Smooth muscle cell (in vitro differentiated cells): ENCODE measurements around the gene HBS1L. TPM values are rescaled to one million over a fixed set of nuclear protein-coding genes. Genes with fewer than 3 reads are reported as not detected.

ENCODE experiments used
- DNase-seq: peaks from one replicate; lab custom pipeline; 2025; ENCODE audit not compliant: unreplicated experiment; lab: John Stamatoyannopoulos, UW
- H2AFZ ChIP-seq: fragments of 200-600 bp; sonication (generic); 2 replicates; pipeline ENCODE4 v1.6.0; 2016; ENCODE audit warnings: antibody characterized with exemption, low read depth, mild to moderate bottlenecking
- H3F3A ChIP-seq: fragments of 200-600 bp; sonication (generic); 2 replicates; pipeline ENCODE4 v1.6.0; 2017; ENCODE audit warnings: antibody characterized with exemption, low read depth
- H3K27ac ChIP-seq: fragments of 200-600 bp; sonication (generic); 2 replicates; pipeline ENCODE4 v1.5.1; 2016; ENCODE audit warnings: low read depth, mild to moderate bottlenecking
- H3K27me3 ChIP-seq: fragments of 200-600 bp; sonication (generic); 2 replicates; pipeline ENCODE4 v1.6.1; 2016; ENCODE audit warnings: low read depth, mild to moderate bottlenecking
- H3K36me3 ChIP-seq: fragments of 200-600 bp; sonication (generic); 2 replicates; pipeline ENCODE4 v1.5.1; 2016; ENCODE audit warnings: low read depth
- H3K4me1 ChIP-seq: fragments of 200-600 bp; sonication (generic); 2 replicates; pipeline ENCODE4 v1.5.1; 2016; ENCODE audit warnings: low read depth
- H3K4me2 ChIP-seq: fragments of 200-600 bp; sonication (generic); 2 replicates; pipeline ENCODE4 v1.6.0; 2016; ENCODE audit warnings: mild to moderate bottlenecking
- H3K4me3 ChIP-seq: fragments of 200-600 bp; sonication (generic); 2 replicates; pipeline ENCODE4 v1.5.1; 2016; ENCODE audit warnings: mild to moderate bottlenecking
- H3K79me2 ChIP-seq: fragments of 200-600 bp; sonication (generic); 2 replicates; pipeline ENCODE4 v1.6.0; 2016; ENCODE audit warnings: low read depth, mild to moderate bottlenecking
- H3K9ac ChIP-seq: fragments of 200-600 bp; sonication (generic); 2 replicates; pipeline ENCODE4 v1.6.0; 2016; ENCODE audit warnings: low read depth
- H3K9me3 ChIP-seq: fragments of 200-600 bp; sonication (generic); replicated peaks from 2 replicates; pipeline ENCODE4 v1.5.1; 2016; ENCODE audit warnings: low read depth
- H4K20me1 ChIP-seq: fragments of 200-600 bp; sonication (generic); 2 replicates; pipeline ENCODE4 v1.6.0; 2016; ENCODE audit warnings: low read depth
- CTCF ChIP-seq: fragments of 200-600 bp; sonication (generic); IDR thresholded peaks from 2 replicates; pipeline ENCODE4 v1.5.1; 2017; ENCODE audit warnings: borderline replicate concordance, mild to moderate bottlenecking, antibody characterized with exemption; ENCODE audit not compliant: insufficient read depth, poor library complexity, severe bottlenecking
- WGBS: methylation state at CpG from one replicate; pipeline ENCODE4 v1.1.7; 2016; ENCODE audit warnings: low lambda C conversion rate; 5-methylcytosine and 5-hydroxymethylcytosine counted together
- polyA plus RNA-seq: library from polyadenylated mRNA; unstranded; fragments of >200 nt; fragmentation: Nextera tagmentation; extraction: Ambion mirVana; gene quantifications from 2 replicates; pipeline ENCODE4 v1.2.1, GENCODE V29; 2016
- total RNA-seq: library from RNA; depleted of rRNA; stranded (reverse); fragments of >200 nt; gene quantifications from 2 replicates; pipeline ENCODE4 v1.2.3, GENCODE V29; 2014

The HBS1L gene
- total and polyA plus RNA-seq, 2 experiments from 2014 or later = 64.3 to 84.8 TPM

DNA sequence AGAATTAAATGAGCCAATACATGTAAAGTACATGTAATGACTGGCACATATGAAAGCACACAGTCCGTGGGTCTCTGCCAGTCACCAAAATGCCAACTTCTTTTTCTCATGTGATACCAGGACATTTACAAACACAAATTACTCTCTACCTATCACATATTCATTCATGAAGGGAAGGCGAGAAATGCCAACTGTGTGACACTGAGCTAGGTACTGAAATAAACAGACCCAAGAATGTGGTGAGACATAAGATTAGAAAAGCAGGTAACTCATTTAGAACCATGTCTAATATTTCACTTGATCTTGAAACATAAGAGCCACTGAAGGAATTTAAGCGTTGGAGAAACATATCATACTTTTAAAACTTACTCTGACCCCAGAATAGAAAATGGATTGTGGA lies 41.4 kb downstream of the HBS1L start:
- Histone ChIP-seq H3K9me3 (no peaks in the 10 kb centered on the region), H3K36me3 (no peaks in the 10 kb centered on the region), H3K9ac (no peak overlapping the region), H3K27ac (no peak overlapping the region), H3K79me2 (peaks cover 8% of the 10 kb centered on the region), H3K4me1 (no peaks in the 10 kb centered on the region), H3K4me3 (no peak overlapping the region), H3F3A (no peaks in the 10 kb centered on the region), H2AFZ (no peak overlapping the region), H4K20me1 (peaks cover 60% of the 10 kb centered on the region), H3K4me2 (no peak overlapping the region), H3K27me3 (no peaks in the 10 kb centered on the region)
- no peak for DNase-seq
- WGBS = 92% methylated on average over 3 of the region's 3 CpGs
- TF ChIP-seq CTCF = no peak

DNA sequence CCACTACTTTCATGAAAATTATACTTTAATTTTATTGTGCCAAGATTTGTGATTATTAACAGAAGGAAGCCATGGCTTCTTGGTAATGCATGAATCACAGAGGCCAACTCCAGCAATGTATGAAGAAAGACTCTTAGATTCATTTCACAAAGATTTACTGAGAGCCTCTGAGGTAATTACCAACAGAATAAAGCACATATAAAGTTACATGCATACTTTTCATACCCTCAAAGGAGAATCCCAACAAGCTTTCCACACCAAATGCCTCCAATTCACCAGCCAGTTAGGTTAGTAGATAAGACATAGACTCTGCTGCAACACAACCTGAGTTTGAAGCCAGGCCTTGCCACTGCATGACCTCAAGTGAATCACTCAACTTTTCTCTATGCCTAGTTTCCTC lies 41.9 kb downstream of the HBS1L start:
- Histone ChIP-seq H4K20me1 (peaks cover 60% of the 10 kb centered on the region), H3K4me1 (no peaks in the 10 kb centered on the region), H3K27ac (no peak overlapping the region), H3K9me3 (no peaks in the 10 kb centered on the region), H2AFZ (no peak overlapping the region), H3K36me3 (no peaks in the 10 kb centered on the region), H3K4me2 (no peak overlapping the region), H3K9ac (no peak overlapping the region), H3K4me3 (no peak overlapping the region), H3K27me3 (no peaks in the 10 kb centered on the region), H3F3A (no peaks in the 10 kb centered on the region), H3K79me2 (peaks cover 3% of the 10 kb centered on the region)
- TF ChIP-seq CTCF = no peak
- DNase-seq = no peak

DNA sequence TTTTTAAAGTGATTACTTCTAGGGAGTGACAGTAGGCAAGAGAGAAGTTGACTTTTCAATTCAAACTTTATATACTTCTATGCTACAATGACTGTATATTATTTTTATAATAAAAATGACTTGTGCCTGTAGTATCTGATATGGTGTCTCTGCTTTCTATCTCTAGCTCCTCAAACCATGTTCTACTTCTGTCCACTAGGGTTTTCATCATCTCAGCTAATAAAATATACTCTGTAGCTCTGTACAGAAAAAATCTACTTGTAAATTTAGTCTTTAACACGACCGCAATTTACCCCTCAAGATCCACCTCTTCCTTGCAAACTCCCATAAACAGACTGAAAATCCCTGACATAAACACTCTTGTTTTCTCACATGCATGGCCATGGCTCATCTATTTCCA lies 42.3 kb downstream of the HBS1L start:
- H3K36me3 ChIP-seq = no peaks in the 10 kb centered on the region
- 73% methylated on average over 2 of the region's 2 CpGs for WGBS
- TF ChIP-seq CTCF = no peak

GRCh38 chr6:135008941-135009290 lies 45.7 kb downstream of the HBS1L start:
- Histone ChIP-seq H3K9me3 (no peaks in the 10 kb centered on the region), H4K20me1 (peaks cover 61% of the 10 kb centered on the region), H2AFZ (no peak overlapping the region), H3F3A (no peaks in the 10 kb centered on the region), H3K4me2 (no peak overlapping the region), H3K27me3 (no peaks in the 10 kb centered on the region), H3K36me3 (no peaks in the 10 kb centered on the region), H3K9ac (no peak overlapping the region), H3K27ac (no peak overlapping the region), H3K79me2 (no peaks in the 10 kb centered on the region), H3K4me3 (no peak overlapping the region), H3K4me1 (no peaks in the 10 kb centered on the region)
- no peak for DNase-seq
- WGBS = 89% methylated on average over 1 of the region's 1 CpG
- TF ChIP-seq CTCF = no peak

More for the DNA sequence above, 42.3 kb downstream of the HBS1L start:
- peaks cover 61% of the 10 kb centered on the region for H4K20me1 ChIP-seq
- no peaks in the 10 kb centered on the region for H3K27me3 ChIP-seq
- H3K27ac ChIP-seq = no peak overlapping the region
- H3K79me2 ChIP-seq = no peaks in the 10 kb centered on the region
- no peak overlapping the region for H3K4me2 ChIP-seq
- no peak overlapping the region for H3K4me3 ChIP-seq
- H3K4me1 ChIP-seq = no peaks in the 10 kb centered on the region
- H3F3A ChIP-seq = no peaks in the 10 kb centered on the region
- no peak overlapping the region for H2AFZ ChIP-seq
- H3K9me3 ChIP-seq = no peaks in the 10 kb centered on the region
- H3K9ac ChIP-seq = no peak overlapping the region
- no peak for DNase-seq
